HG03066 (cell line): ENCODE measurements around the gene PRRT1B.
"Not testable (repeated sequence)": the region's sequence is repeated elsewhere in the genome, so short reads cannot be mapped to it uniquely, and the experiment has no call there.

ENCODE experiments used
- ATAC-seq: cut with Tn5 transposase; IDR thresholded peaks from one replicate; pipeline ENCODE4 v1.9.1; 2021; ENCODE audit warnings: low read depth; ENCODE audit not compliant: unreplicated experiment

The PRRT1B gene

DNA sequence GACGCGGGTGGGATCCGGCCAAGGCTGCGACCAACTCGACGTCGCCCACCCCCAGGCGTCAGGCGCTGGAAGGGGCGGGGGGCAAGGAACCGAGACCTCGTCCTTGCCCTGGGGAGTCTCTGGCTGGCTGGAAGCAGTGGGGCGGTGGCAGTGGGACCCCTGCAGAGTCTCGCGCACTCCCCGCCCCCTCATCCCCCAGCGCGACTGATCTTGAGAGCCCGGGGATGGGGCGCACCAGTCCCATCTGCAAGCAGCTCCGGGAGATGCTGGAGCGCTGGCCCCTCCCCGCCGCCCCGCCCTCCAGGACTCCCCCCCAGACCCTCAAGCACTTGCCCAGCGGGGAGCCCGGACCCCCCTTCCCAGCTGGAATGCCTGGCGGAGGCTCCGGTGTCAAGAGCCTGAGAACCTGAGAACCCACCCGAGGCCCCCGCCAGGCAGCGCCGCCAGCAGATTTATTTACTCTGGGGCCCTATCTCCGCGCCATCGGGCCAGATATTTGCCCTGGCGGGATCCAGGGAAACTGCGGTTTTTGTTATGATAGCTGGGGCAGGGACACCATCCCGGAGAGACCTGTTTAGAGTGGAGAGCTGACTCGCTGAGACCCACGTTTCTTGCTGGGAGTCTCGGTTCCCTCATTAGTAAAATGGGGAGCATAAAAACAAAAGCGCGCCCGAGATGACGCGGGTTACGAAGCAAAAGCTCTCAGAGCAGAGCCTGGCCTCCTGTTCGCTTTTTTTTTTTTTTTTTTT is 1.2 kb downstream of the PRRT1B start:
- ATAC-seq = no peak

DNA sequence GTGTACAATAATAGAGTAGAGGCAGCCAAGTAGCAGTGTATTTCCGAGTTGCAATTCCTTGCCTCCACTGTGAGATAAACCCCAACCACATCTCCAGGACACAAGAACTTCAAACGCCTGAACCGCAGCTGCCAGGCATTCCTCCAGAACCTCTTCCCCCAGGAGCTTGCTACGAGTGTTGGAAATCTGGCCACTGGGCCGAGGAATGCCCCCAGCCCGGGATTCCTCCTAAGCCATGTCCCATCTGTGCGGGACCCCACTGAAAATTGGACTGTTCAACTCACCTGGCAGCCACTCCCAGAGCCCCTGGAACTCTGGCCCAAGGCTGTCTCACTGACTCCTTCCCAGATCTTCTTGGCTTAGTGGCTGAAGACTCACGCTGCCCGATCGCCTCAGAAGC is 3.9 kb downstream of the PRRT1B start:
- not testable (repeated sequence) for ATAC-seq

DNA sequence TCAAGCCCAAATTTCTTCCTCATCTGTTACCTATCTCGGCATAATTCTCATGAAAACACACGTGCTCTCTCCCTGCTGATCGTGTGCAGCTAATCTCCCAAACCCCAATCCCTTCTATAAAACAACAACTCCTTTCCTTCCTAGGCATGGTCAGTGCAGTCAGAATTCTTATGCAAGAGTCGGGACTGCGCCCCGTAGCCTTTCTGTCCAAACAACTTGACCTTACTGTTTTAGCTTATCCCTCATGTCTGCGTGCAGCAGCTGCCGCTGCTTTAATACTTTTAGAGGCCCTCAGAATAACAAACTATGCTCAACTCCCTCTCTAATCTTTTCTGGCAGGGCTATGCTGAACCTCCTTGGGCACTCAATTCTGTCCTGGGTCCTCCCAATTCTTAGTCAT is 5.1 kb downstream of the PRRT1B start:
- not testable (repeated sequence) for ATAC-seq

DNA sequence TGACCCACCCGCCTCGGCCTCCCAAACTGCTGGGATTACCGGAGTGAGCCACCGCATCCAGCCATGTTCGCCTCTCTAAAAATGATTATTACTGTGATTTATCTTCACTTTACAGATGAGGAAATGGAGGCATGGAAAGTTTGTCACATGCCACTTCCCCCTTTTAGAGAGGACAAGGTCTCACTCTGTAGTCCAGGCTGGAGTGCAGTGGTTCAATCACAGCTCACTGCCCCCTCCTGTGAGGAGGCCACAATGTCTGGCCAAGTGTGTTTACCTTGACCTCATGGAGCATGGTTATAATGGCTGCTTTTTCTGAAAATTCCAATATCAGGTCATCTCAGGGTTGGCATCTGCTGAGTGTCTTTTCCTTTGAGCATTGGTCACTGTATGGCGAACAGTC is 6.7 kb downstream of the PRRT1B start:
- no peak for ATAC-seq

DNA sequence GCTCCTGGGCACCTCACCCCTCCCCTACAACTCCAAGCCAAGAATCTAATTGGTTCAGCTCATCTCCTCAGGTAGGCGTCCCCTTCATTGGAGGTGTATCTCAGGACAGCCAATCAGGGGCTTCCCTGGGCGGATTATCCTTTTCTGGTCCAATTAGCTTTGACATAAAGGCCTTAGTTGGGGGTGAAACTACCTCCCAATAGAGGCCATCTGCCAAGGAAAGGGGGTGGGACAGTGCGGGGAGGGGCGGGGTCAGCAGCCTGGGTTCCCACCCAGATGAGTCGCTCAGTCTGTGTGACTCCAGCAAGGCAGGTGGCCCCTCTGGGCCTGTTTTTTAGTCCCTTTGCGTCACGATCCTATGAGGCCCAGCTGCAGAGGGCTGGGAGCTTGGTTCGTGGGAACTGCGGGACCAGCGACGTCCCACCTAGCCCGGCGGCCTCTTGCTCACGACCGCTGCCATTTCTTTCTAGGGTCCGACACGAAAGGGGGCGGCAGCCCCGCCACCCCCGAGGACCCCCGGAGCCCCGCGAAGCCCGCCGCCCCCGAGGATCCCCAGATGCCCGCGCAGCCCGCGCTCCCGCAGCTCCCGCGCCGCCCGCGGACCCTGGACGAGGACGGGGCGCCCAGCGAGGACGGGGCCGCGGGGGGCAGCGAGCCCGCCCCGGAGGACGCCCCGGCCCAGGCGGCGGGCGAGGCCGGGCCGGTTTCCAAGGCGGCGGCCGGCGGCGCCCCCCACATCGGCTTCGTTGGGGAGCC is 8.9 kb downstream of the PRRT1B start:
- no peak for ATAC-seq

DNA sequence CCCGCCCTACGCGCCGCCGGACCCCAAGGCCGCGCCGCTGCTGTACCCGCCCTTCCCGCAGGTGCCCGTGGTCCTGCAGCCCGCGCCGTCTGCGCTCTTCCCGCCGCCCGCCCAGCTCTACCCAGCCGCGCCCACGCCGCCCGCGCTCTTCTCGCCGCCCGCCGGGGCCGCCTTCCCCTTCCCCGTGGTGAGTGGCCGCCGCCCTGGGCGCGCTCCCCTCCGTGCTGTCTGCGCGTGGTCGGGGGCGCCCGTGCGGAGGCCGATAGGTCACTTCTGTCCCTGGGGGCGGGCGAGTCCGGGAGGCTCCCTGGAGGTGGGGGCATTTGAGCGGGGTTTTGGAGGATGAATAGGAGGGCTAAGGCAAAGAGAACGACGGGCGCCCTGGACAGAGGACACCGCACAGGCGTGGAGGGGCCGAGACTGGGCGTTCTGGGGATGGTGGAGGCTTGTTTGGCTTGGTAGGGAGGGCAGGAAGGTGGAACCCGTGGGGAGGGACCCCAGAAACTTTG is 9.6 kb downstream of the PRRT1B start:
- no peak for ATAC-seq

DNA sequence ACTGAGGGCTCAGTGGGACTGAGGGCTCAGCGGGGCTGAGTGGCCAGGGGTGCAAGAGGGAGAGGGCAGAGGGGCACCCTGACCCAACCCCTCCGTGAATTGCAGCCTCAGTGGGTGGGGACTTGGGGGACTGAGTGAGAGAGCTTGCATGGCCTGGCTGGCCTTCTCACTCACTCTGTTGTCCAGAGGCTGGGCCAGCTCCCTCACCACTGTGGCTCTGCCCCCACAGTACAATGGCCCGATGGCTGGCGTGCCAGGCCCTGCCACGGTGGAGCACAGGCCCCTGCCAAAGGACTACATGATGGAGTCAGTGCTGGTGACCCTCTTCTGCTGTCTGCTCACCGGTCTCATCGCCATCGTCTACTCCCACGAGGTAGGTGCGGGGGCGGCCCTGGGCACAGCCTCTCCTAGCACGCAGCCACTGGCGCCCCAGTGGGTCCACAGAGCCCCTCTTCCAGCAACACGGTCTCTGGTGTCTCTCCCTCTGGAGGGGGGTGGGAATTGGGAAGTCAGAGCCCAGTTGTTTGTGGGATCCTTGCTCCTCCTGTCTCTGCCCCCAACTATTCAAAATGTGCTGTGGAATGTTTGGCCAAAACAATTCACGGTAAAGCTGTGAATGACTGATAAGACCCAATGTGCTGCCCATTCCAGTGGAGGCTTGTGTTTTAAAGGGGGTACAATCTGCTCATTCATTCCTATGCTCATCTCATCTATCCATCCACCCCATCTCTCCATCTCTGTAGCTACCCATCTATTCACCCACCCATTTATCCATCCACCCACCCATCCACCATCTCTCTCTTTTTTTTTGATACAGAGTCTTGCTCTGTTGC is 10.7 kb downstream of the PRRT1B start:
- ATAC-seq = no peak

DNA sequence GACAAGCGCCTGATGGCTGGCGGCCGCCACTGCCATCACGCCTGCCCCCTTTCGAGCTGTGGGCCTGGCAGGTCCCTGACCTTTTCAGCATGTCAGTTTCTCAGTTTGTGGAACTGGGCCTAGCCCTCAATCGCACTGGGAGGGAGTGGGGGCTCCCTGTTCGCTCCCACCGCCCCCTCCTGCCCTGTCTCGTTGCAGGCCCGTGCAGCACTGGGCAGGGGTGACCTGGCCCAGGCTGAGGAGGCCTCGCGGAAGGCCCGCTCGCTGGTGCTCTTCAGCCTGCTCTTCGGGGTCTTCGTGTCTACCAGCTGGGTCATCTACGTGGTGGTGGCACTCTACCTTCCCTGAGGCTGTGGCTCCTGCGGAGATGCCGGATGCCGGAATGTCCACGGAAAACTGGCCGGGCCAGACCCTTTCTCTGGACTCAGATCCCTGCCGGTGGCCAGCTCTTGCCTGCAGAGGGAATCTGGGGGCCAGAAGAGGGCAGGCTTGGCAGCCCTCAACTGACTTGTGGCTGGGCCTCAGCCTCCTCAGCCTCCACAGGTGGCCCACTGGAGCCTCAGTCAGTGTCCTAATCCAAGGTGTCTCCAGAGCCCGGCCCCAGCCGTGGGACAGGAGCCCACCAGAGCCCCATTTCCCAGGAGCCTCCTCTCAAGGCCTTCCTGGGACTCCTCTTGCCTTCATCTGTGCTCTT is 12.7 kb downstream of the PRRT1B start:
- no peak for ATAC-seq

DNA sequence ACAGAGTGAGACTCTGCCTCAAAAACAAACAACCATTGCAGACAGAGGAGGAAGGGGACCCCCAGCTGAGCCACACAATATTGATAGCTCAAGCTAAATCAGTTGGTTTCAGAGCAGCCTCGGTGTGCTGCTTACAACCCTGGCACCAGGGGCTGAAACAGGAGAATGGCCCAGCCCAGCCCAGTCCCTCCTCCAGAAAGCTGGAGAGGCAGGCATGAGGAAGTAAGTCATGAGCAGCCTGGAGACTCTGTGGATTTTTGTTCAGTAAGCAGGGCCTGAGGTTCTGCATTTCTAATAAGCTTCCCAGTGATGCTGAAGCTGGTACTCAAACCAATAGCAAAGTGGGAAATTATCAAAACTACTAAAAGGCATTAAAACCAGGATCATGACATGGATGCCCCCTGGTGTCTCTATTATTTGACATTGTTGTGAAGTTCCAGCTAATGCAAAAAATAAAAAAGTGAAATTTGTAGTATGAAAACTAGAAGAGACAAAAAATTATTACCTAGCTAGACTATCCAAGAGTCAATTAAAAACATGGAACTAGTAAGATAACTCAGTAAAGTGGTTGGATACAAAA is 14.2 kb downstream of the PRRT1B start:
- ATAC-seq = no peak

DNA sequence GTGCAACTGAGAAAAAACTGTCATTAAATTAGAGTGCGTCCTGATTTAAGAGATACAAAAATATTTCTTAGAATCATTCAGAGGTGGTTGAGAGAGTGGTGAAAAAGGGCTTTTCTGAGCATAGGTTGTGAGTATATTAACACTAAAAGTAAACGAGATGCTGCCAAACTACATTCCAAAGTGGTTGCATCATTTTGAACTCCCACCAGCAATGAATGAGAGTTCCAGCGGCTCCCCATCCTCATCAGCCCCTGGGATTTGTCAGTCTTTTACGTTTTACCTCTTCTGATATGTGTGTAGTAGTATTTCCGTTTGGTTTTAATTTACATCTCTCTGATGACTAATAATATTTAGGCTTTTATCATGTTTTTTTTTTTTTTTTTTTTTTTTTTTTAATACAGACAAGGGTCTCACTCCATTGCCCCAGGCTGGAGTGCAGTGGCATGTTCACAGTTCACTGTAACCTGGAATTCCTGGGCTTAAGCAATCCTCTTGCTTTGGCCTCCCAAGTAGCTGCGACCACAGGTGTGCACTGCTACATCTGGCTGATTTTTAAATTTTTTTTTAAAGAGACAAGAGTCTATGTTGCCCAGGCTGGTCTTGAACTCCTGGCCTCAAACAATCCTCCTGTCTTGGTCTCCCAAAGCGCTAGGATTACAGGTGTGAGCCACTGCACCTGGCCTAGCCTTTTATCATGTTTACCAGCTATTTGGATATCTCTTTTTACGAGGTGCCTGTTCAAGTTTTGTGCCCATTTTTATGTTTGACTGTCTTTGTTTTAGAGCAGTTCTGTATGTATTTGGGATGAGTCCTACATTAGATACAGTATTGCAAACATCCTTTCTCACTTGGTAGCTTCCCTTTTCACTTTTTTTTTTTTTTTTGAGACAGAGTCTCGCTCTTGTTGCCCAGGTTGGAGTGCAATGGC is 17.0 kb downstream of the PRRT1B start:
- no peak for ATAC-seq

DNA sequence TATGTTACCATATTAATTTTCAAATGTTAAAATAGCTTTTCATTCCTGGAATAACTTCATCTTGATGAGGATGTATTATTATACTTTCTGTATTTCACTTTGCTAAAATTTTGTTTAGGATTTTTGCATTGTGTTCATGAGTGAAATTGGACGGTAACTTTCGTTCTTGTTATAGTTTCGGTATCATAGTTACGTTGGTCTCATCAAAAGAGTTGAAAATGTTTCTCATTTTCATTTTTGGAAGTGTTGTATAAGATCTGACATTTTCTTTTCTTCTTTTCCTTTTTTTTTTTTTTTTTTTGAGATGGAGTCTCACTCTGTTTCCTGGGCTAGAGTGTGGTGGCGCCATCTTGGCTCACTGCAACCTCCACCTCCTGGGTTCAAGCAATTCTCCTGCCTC is 20.0 kb downstream of the PRRT1B start:
- ATAC-seq = no peak

DNA sequence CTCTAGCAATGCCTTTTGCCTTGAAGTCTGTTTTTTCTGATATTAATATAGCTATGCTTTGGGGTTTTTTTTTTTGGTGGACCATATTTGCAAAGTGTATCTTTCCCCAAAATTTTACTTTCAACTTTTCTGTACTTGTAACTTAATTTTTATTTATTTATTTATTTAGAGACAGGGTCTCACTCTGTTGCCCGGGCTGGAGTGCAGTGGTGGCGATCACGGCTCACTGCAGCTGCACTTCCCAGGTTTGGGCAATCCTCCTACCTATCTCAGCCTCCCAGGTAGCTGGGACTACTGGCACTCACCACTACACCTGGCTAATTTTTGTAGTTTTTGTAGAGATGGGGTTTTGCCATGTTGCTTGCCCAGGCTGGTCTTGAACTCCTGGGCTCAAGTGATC is 20.8 kb downstream of the PRRT1B start:
- no peak for ATAC-seq

DNA sequence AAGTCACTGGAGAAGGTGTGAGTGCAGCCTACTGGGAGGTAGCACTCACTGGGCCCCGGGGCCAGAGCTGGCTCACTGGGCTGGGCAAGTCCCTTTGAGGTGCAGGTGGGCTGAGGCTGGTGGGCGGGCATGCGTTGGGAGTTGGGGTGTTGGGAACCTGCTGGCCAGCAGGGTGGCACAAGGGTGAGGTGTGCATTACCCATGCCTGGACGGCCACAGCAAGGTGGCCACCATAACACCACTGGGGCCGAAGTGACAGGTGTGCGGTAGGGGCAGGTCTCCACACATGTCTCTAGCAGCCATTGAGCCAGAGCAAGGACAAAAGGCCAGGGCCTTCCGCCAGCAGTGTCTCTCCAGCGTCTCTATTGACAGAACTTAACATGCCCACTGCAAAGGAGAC is 22.6 kb downstream of the PRRT1B start:
- no peak for ATAC-seq

DNA sequence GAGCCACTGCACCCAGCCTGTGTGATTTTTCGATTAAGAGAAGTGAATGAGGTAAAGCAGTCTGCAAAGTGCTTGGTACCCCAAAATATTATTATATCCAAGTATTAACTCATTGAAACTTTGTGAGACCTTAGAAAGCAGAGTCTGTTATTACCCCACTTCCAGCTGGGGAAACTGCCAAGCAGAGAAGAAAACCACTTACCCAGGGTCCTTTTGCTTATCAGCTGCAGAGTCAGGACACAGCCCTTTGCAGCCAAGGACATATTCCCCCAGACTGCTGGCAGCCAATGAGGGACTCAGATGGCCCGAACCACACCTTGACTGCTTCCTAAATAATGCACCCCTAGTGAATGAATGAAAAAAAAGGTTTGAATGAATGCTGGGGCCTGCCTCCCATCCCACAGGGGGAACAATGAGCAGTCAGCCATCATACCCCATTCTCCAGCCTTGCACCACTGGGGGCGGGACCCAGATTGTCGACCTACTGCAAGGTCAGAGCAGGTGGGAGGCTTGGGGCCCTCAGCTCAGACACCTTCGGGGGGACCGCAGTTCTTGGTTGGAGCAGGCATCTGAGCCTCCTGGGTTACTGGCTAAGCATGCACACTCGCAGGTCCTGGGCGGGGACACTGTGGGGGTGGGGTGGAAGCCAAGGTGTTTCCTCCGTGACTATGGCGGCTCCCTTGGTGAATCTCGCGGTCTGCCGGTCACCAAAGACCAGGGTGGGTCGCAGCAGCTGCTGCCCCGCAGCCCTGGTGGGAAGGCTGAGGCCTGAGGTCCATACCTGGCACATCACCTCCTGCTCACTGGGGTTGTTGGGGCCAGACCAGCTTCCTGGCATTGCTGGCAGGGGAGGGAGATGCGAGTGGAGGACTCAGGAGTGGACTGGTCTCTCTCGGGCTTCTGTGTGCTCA is 29.7 kb downstream of the PRRT1B start:
- no peak for ATAC-seq

DNA sequence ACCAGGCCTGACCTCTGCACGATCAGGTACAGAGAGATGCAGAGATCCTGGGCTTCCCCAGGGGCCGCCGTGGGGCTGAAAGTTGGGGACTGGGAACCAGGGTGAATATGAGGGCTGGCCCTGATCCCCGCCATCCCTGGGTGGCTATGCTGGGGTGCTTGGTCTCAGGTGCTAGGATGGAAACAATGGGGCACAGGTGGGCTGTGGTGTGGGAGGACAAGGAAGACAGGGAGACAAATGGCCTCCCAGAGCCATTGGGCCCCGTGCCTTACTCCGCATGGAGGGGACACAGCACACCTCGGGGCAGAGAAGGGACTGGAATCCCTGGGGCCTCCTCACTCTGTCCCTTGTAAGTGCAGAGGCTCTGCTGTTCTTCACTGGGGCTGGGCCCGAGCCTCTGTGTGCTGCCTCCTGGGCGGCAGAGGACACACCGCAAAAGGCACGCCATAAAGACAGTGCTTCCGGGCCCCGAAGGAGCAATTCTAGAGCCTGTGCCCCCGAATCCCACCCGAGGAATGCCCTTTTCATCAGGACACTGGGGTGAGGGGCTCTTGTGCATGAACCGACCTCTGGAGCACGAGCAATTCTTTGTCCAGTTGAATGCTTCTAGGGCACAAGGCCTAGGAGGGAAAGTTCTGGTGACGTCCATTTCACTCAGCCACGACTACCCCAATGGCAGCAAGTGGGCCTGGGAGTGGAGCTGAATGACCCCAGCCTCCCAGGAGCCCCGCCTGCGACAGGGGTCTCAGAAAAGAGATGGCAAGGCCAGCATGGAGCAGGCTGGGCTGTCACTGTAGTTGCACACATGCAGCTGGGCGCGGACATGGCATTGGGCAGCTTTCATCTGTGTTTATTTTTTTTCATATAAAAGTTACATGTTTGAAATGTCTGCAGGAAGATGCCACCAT is 30.9 kb downstream of the PRRT1B start:
- no peak for ATAC-seq

DNA sequence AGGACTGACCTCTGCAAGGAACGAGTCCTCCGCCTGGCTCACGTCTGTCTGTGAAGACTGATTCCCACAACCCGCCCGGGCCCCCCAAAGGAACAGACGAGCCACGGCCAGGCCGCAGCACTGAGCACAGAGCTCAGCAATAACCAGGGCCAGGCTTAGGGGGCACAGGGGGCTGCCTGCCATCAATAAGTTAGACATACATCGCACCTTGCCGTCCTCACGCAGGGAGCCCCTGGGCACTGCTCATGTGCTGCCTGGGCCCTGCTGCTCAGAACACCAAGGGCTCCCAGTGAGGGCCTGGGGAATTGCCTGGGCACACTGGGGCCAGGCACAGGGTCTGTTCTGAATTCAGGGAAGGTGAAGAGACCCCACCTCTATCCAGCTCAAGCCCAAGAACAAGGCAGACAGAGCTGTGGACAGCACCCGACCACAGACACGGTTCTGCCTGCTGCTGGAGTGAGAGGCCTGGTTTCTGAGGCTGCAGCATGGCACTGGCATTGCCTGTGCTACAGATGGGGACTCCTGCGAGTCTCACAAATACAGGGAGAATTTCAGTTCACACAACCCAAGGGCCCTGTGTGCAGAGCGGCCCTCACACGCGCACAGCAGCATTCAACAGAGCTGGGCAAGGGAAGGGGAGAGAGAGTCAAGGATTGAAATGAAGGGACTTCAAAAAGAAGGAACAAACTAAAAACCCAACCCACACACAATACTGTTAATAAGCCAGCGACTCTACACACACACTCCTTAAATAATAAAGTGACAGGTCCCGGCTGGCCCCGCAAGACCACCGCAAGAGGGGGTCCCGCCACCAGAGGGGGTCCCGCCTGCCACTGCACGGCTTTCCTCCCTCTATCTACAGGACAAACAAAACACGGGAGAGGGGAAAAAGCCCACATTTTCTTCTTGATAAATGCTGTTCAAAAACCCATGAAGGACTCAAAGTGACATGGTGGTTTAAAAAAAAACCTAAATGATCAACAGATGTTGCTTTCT is 32.0 kb downstream of the PRRT1B start:
- no peak for ATAC-seq
